Endothelial cell of umbilical vein (primary cell): Measurements from ENCODE around the gene OR7C2.

ENCODE experiments used
- CTCF ChIP-seq, 2 donors: IDR thresholded peaks; 1 replicate in 1 of 2; 2 replicates in 1 of 2; pipeline ENCODE4 v1.5.1; 2011; ENCODE audit warnings: low read length in 2 of 2, mild to moderate bottlenecking in 2 of 2, moderate library complexity in 2 of 2, control low read depth in 1 of 2, inconsistent platforms in 1 of 2, low read depth in 1 of 2; ENCODE audit not compliant: insufficient read depth in 1 of 2; ENCODE audit errors: extremely low read depth in 1 of 2
- POLR2A ChIP-seq: IDR thresholded peaks from 2 replicates; pipeline ENCODE4 v1.6.1; 2012; ENCODE audit warnings: low read depth, mild to moderate bottlenecking, control low read depth, low read length

- TF ChIP-seq CTCF (IDR thresholded peaks at IDR 0.05; ENCODE audit: extremely low read depth in 1 of 2, insufficient read depth in 1 of 2, low read depth in 1 of 2, low read length in 2 of 2), result no peak
- no peak for TF ChIP-seq POLR2A
These were observed 34.6 kb upstream of the OR7C2 start for GRCh38 chr19:14906711-14907110.
